Adrenal gland (tissue), 12 donors: ENCODE measurements around the gene RAPH1. TPM values are rescaled to one million over a fixed set of nuclear protein-coding genes. Genes with fewer than 3 reads are reported as not detected.
"Not testable (repeated sequence)": the region's sequence is repeated elsewhere in the genome, so short reads cannot be mapped to it uniquely, and the experiment has no call there.

Experiments used
- DNase-seq, 7 donors: peaks; one replicate each; pipeline ENCODE4 v3.0.0-alpha.2; 2019 to 2020
- H3K27ac ChIP-seq, 5 donors: fragments of 200-600 bp; sonication (generic) in 4 of 5; 1 replicate in 3 of 5; 2 replicates in 2 of 5; pipeline versions ENCODE4 v1.5.1 to v1.8.0; 2016 to 2020; ENCODE audit warnings: mild to moderate bottlenecking in 1 of 5
- H3K27me3 ChIP-seq: fragments of 200-600 bp; 2 replicates; pipeline ENCODE4 v1.8.0; 2021
- H3K36me3 ChIP-seq, 2 donors: fragments of 200-600 bp; replicated peaks in 1 of 2; 1 replicate in 1 of 2; 2 replicates in 1 of 2; pipeline versions ENCODE4 v1.5.1 to v1.8.0; 2018 to 2022
- H3K4me1 ChIP-seq, 2 donors: fragments of 200-600 bp; replicated peaks in 1 of 2; 1 replicate in 1 of 2; 2 replicates in 1 of 2; pipeline versions ENCODE4 v1.5.1 to v1.8.0; 2018 to 2021
- H3K4me3 ChIP-seq, 4 donors: fragments of 200-600 bp; sonication (generic) in 3 of 4; one replicate each; pipeline ENCODE4 v1.5.1; 2016 to 2018
- H3K9me3 ChIP-seq, 3 donors: fragments of 200-600 bp; sonication (generic) in 1 of 3; replicated peaks in 1 of 3; 1 replicate in 2 of 3; 2 replicates in 1 of 3; pipeline versions ENCODE4 v1.5.1 to v1.8.0; 2016 to 2021
- POLR2A ChIP-seq, 2 donors: fragments of 450-650 bp; IDR thresholded peaks; one replicate each; pipeline ENCODE4 v1.6.1; 2017; ENCODE audit warnings: antibody characterized with exemption in 2 of 2, mild to moderate bottlenecking in 2 of 2, moderate library complexity in 1 of 2
- WGBS, 4 donors: extraction: QIAGEN DNeasy Blood & Tissue Kit in 2 of 4; methylation state at CpG; one replicate each; pipeline versions ENCODE4 v1.1.5 to v1.1.7; 2013 to 2017; 5-methylcytosine and 5-hydroxymethylcytosine counted together
- intact Hi-C, 2 donors: fragments of 100-400 bp; cut with DNase I; formaldehyde crosslinking; loops; one replicate each; pipeline versions ENCODE4 v1.14.1 to v1.15.0; 2022 to 2023
- polyA plus RNA-seq, 3 donors: library from polyadenylated mRNA; stranded (reverse); fragments of 200-250 nt in 2 of 3; fragments of 350-450 nt in 1 of 3; fragmentation: Illumina TruSeq in 1 of 3; extraction: RNeasy Lipid Tissue Mini Kit (QIAGEN cat#74804) in 1 of 3; gene quantifications; one replicate each; pipeline ENCODE4 v1.2.3, GENCODE V29; 2013 to 2014
- total RNA-seq, 9 donors: library from RNA; depleted of rRNA in 4 of 9; stranded (reverse); fragments of >200 nt in 4 of 9; fragments of 120-200 nt in 1 of 9; fragmentation: NEBNext Ultra II Directional in 1 of 9; extraction: Animal tissue kit (Norgen Biotek cat#: 25700) in 1 of 9; gene quantifications; one replicate each; pipeline versions ENCODE4 v1.1.0 to v1.2.4, GENCODE V29; 2013 to 2023
- TF ChIP-seq, protein P1 (sequence below), 6 experiments: fragments of 450-650 bp in 4 of 6; fragments of 200-600 bp in 2 of 6; sonication (generic) in 1 of 6; IDR thresholded peaks; 1 replicate in 5 of 6; 2 replicates in 1 of 6; pipeline versions ENCODE4 v1.5.1 to v1.8.0; 2016 to 2021; ENCODE audit warnings: antibody characterized with exemption in 6 of 6, mild to moderate bottlenecking in 2 of 6, moderate library complexity in 1 of 6
- donor health status: healthy with polysubstance abuse.
- donor health status: Bipolar disorder and iron deficiency.
- donor health status: DM: yes; HTN: yes; CAD: no.
- donor health status: DM: no; HTN: no; CAD: no.
- donor health status: DM: no; HTN: no; CAD: no.
- donor health status: DM: yes; HTN: yes; CAD: no.

The RAPH1 gene
- total and polyA plus RNA-seq, 12 donors, result 4.2 to 72.5 (median 27.3) TPM

DNA sequence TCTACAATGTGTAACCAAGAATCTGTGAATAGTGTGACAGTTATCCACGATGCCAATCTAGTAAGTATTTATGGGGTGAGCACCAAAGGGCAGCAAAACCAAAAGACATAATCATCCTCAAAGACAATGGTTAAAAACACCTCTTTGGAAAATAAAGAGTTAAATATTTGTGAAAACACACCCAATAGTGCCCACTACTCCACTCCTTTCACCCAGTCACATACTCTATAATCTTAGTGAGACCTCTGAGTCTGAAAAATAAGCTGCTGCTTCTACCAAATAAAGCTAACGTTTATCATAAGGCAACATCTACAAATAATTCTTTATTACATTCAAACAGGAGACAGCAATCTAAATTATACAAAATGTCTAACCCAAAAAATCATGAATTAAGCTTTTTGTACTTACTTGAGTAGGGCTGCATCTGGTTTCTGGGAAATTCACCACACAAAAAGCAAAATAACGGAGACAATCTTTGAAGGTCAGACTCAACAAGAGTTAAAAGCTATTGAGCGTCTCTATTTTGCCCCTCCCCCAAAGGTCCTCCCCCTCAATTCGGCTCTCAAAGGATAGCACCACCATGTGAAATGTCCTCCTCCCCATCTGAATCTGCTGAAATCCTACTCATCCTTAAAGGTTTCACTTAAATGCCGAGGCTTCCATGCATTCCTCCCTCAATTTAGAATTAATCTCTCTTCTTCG lies 2.0 kb downstream of the RAPH1 start:
- H3K36me3 ChIP-seq, result no peaks in the 10 kb centered on the region
- TF ChIP-seq, protein P1, sequence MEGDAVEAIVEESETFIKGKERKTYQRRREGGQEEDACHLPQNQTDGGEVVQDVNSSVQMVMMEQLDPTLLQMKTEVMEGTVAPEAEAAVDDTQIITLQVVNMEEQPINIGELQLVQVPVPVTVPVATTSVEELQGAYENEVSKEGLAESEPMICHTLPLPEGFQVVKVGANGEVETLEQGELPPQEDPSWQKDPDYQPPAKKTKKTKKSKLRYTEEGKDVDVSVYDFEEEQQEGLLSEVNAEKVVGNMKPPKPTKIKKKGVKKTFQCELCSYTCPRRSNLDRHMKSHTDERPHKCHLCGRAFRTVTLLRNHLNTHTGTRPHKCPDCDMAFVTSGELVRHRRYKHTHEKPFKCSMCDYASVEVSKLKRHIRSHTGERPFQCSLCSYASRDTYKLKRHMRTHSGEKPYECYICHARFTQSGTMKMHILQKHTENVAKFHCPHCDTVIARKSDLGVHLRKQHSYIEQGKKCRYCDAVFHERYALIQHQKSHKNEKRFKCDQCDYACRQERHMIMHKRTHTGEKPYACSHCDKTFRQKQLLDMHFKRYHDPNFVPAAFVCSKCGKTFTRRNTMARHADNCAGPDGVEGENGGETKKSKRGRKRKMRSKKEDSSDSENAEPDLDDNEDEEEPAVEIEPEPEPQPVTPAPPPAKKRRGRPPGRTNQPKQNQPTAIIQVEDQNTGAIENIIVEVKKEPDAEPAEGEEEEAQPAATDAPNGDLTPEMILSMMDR (IDR thresholded peaks at IDR 0.05), result no peak
- TF ChIP-seq POLR2A (IDR thresholded peaks at IDR 0.05), result no peak
- intact Hi-C loops, result no loop called here
- peak overlapping the region in 2 of 5 donors; percentile 10 to 94 for H3K27ac ChIP-seq
- DNase-seq, result peak in 6 of 7 donors; percentile 21 to 59 (median 27)
- H3K9me3 ChIP-seq, result no peaks in the 10 kb centered on the region
- peak overlapping the region in 2 of 4 donors; percentile 63 to 96 for H3K4me3 ChIP-seq
- peaks cover 9 to 29% of the 10 kb centered on the region in 2 donors for H3K4me1 ChIP-seq
- H3K27me3 ChIP-seq, result no peaks in the 10 kb centered on the region
- 12 to 18% (median 17%) methylated on average over 7 of the region's 7 CpGs for WGBS, 4 donors

DNA sequence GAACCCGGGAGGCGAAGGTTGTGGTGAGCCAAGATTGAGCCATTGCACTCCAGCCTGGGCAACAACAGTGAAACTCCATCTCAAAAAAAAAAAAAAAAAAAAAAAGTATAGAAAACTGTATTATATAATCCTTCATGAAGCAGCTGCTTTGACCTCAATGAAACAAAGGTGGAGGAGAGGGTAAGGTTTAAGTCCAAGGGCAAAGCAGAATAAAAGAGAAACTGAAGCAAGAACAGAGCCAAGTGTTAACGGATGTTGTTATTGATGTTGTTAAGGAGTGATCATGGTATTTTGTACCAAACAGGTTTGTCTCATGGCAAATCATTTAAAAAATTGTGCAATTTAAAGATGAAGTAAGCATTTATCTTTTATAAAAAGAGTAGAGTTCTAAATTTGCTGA lies 7.4 kb downstream of the RAPH1 start:
- Histone ChIP-seq H3K4me3 (no peak overlapping the region), H3K27ac (no peak overlapping the region), H3K27me3 (no peaks in the 10 kb centered on the region), H3K36me3 (no peaks in the 10 kb centered on the region), H3K4me1 (peaks cover 5 to 29% of the 10 kb centered on the region in 2 donors), H3K9me3 (no peaks in the 10 kb centered on the region)
- TF ChIP-seq POLR2A (IDR thresholded peaks at IDR 0.05), result no peak
- TF ChIP-seq, protein P1 (IDR thresholded peaks at IDR 0.05), result no peak
- 73 to 76% (median 75%) methylated on average over 3 of the region's 3 CpGs for WGBS, 4 donors
- intact Hi-C loops, result no loop called here
- no peak for DNase-seq

- H3K27me3 ChIP-seq, H3K36me3 ChIP-seq, H3K4me3 ChIP-seq, DNase-seq, intact Hi-C loops, H3K27ac ChIP-seq, H3K4me1 ChIP-seq, H3K9me3 ChIP-seq: not testable (repeated sequence)
- 92 to 97% (median 94%) methylated on average over 9 of the region's 9 CpGs for WGBS, 4 donors
Observed at GRCh38 chr2:203513268-203513667, 21.8 kb downstream of the RAPH1 start.

DNA sequence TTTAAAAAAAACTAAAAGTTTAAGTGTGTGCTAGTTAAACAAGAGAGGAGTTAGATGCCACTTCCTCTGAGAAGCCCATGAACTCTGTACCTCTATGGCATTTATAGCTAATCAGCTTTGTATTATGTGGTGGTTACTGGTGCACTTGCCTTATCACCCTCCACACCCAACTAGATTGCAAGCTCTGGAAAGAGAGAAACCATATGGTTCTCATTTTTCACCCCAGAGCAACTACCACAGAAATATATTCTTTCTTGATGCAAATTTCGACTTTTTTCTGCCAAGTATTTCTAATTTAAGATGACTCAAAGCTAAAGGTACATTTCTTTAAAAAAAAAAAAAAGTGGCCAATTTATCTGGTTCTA lies 24.2 kb downstream of the RAPH1 start:
- Histone ChIP-seq H3K4me1 (peaks cover 0 to 7% of the 10 kb centered on the region in 2 donors), H3K9me3 (no peaks in the 10 kb centered on the region), H3K4me3 (no peak overlapping the region), H3K27ac (no peak overlapping the region), H3K36me3 (no peaks in the 10 kb centered on the region), H3K27me3 (no peaks in the 10 kb centered on the region)
- intact Hi-C loops, result no loop called here
- WGBS, 4 donors, result 62 to 89% (median 71%) methylated on average over 1 of the region's 1 CpG
- no peak for TF ChIP-seq POLR2A (IDR thresholded peaks at IDR 0.05)
- TF ChIP-seq, protein P1 (IDR thresholded peaks at IDR 0.05), result no peak
- no peak for DNase-seq
